H1 (cell line): ENCODE results near the gene ABHD15. TPM values are rescaled to one million over a fixed set of nuclear protein-coding genes. Genes with fewer than 3 reads are reported as not detected.

Source experiments
- CTCF ChIA-PET: fragments of 300-600 bp; sonication (Branson Sonifier 250); formaldehyde crosslinking; loops from one replicate; lab custom pipeline; 2021; ENCODE audit not compliant: partially characterized antibody; lab: Charles Lee
- POLR2A ChIA-PET: fragments of 300-600 bp; sonication (Branson Sonifier 250); formaldehyde crosslinking; loops from one replicate; lab custom pipeline; 2021; ENCODE audit warnings: inconsistent platforms; ENCODE audit not compliant: partially characterized antibody; lab: Charles Lee
- DNase-seq, 2 experiments: peaks; one replicate each; pipeline versions ENCODE4 v3.0.0 to v3.0.0-alpha.2; 2010 to 2022; ENCODE audit warnings: low spot score in 2 of 2, low read depth in 1 of 2, mixed read lengths in 1 of 2
- FAIRE-seq: peaks from 2 replicates; lab custom pipeline; 2011; peaks lifted over from hg19 to GRCh38; lab: Jason Lieb, UNC
- H2AFZ ChIP-seq: 2 replicates; pipeline ENCODE4 v1.8.1; 2012; ENCODE audit warnings: low read length, inconsistent platforms
- H2AK5ac ChIP-seq: 2 replicates; pipeline ENCODE4 v1.6.1; 2013; ENCODE audit warnings: low read depth, low read length
- H2BK120ac ChIP-seq: replicated peaks from 2 replicates; pipeline ENCODE3; 2013; ENCODE audit warnings: low read depth, low read length, inconsistent platforms
- H2BK12ac ChIP-seq: 2 replicates; pipeline ENCODE4 v1.6.1; 2013; ENCODE audit warnings: low read depth, low read length
- H2BK15ac ChIP-seq: 2 replicates; pipeline ENCODE4 v1.6.1; 2013; ENCODE audit warnings: low read length
- H2BK20ac ChIP-seq: 2 replicates; pipeline ENCODE4 v1.6.1; 2013; ENCODE audit warnings: low read length
- H2BK5ac ChIP-seq: 2 replicates; pipeline ENCODE4 v1.6.1; 2013; ENCODE audit warnings: low read depth, low read length
- H3K14ac ChIP-seq: 2 replicates; pipeline ENCODE4 v1.6.1; 2013; ENCODE audit warnings: inconsistent platforms; ENCODE audit not compliant: insufficient read length
- H3K18ac ChIP-seq: 2 replicates; pipeline ENCODE4 v1.6.1; 2013; ENCODE audit warnings: low read length; ENCODE audit errors: extremely low read depth
- H3K23ac ChIP-seq: 2 replicates; pipeline ENCODE4 v1.6.1; 2013; ENCODE audit warnings: inconsistent platforms; ENCODE audit not compliant: insufficient read length
- H3K23me2 ChIP-seq: 2 replicates; pipeline ENCODE4 v1.6.1; 2013; ENCODE audit warnings: low read depth, low read length
- H3K27ac ChIP-seq: 2 replicates; pipeline ENCODE4 v1.6.1; 2011; ENCODE audit warnings: low read depth, low read length, inconsistent platforms
- H3K27me3 ChIP-seq, 4 experiments: replicated peaks in 1 of 4; 1 replicate in 1 of 4; 2 replicates in 3 of 4; pipeline versions ENCODE4 v1.6.1 to v1.8.1; 2011 to 2013; ENCODE audit warnings: low read length in 3 of 4, mild to moderate bottlenecking in 3 of 4, inconsistent platforms in 2 of 4, mixed read lengths in 2 of 4, moderate library complexity in 1 of 4; ENCODE audit not compliant: control insufficient read depth in 3 of 4, insufficient read depth in 3 of 4; ENCODE audit errors: extremely low read depth in 1 of 4
- H3K36me3 ChIP-seq, 4 experiments: 2 replicates each; pipeline versions ENCODE4 v1.6.1 to v1.8.1; 2011 to 2013; ENCODE audit warnings: mild to moderate bottlenecking in 4 of 4, low read length in 3 of 4, moderate library complexity in 2 of 4, control low read depth in 1 of 4, inconsistent platforms in 1 of 4; ENCODE audit not compliant: insufficient read depth in 4 of 4, control insufficient read depth in 2 of 4
- H3K4ac ChIP-seq: replicated peaks from 2 replicates; pipeline ENCODE3; 2013; ENCODE audit warnings: low read length, low read depth, mixed read lengths, inconsistent platforms; ENCODE audit not compliant: insufficient read length
- H3K4me1 ChIP-seq, 4 experiments: replicated peaks in 1 of 4; 1 replicate in 1 of 4; 2 replicates in 3 of 4; pipeline versions ENCODE4 v1.6.1 to v1.8.1; 2011 to 2013; ENCODE audit warnings: low read length in 3 of 4, inconsistent platforms in 2 of 4, mixed read lengths in 1 of 4; ENCODE audit not compliant: insufficient read depth in 4 of 4, control insufficient read depth in 3 of 4
- H3K4me2 ChIP-seq, 2 experiments: 2 replicates each; pipeline versions ENCODE4 v1.6.1 to v1.8.1; 2011 to 2013; ENCODE audit warnings: low read depth in 2 of 2, low read length in 2 of 2, control low read depth in 1 of 2, inconsistent platforms in 1 of 2, mild to moderate bottlenecking in 1 of 2; ENCODE audit not compliant: insufficient read depth in 1 of 2
- H3K4me3 ChIP-seq, 4 experiments: fragments of 200-600, 300-600 bp in 1 of 4; sonication (generic), shearing (Covaris generic), sonication (Bioruptor Twin) in 1 of 4; 2 replicates each; pipeline versions ENCODE4 v1.5.1 to v1.8.1; 2011 to 2016; ENCODE audit warnings: low read length in 4 of 4, low read depth in 3 of 4, control low read depth in 2 of 4, inconsistent platforms in 2 of 4, mild to moderate bottlenecking in 2 of 4, mixed read lengths in 1 of 4, moderate library complexity in 1 of 4; ENCODE audit not compliant: insufficient read depth in 2 of 4; ENCODE audit errors: extremely low read depth in 1 of 4
- H3K56ac ChIP-seq: replicated peaks from 2 replicates; pipeline ENCODE3; 2013; ENCODE audit warnings: low read depth, mild to moderate bottlenecking, mixed read lengths, low read length, inconsistent platforms; ENCODE audit not compliant: insufficient read length
- H3K79me1 ChIP-seq: 2 replicates; pipeline ENCODE4 v1.6.1; 2013; ENCODE audit warnings: low read depth, low read length, control low read depth
- H3K79me2 ChIP-seq, 2 experiments: 2 replicates each; pipeline versions ENCODE4 v1.6.1 to v1.8.1; 2012 to 2013; ENCODE audit warnings: low read length in 2 of 2, mild to moderate bottlenecking in 2 of 2, inconsistent platforms in 1 of 2; ENCODE audit not compliant: insufficient read depth in 2 of 2, control insufficient read depth in 1 of 2
- H3K9ac ChIP-seq, 4 experiments: replicated peaks in 1 of 4; 1 replicate in 1 of 4; 2 replicates in 3 of 4; pipeline versions ENCODE4 v1.6.1 to v1.8.1; 2011 to 2013; ENCODE audit warnings: low read depth in 3 of 4, low read length in 3 of 4, control low read depth in 2 of 4, mild to moderate bottlenecking in 2 of 4, moderate library complexity in 2 of 4, inconsistent platforms in 1 of 4; ENCODE audit errors: extremely low read depth in 1 of 4
- H3K9me3 ChIP-seq, 2 experiments: 2 replicates each; pipeline versions ENCODE4 v1.6.1 to v1.8.1; 2012 to 2013; ENCODE audit warnings: mild to moderate bottlenecking in 2 of 2, moderate library complexity in 2 of 2, control low read depth in 1 of 2, inconsistent platforms in 1 of 2, low read depth in 1 of 2, low read length in 1 of 2, mixed read lengths in 1 of 2; ENCODE audit not compliant: insufficient read depth in 2 of 2
- H4K20me1 ChIP-seq, 2 experiments: replicated peaks in 1 of 2; 2 replicates each; pipeline versions ENCODE3 to v1.8.1; 2011 to 2013; ENCODE audit warnings: inconsistent platforms in 2 of 2, low read length in 2 of 2, mild to moderate bottlenecking in 1 of 2; ENCODE audit not compliant: insufficient read depth in 2 of 2, control insufficient read depth in 1 of 2
- H4K5ac ChIP-seq: 2 replicates; pipeline ENCODE4 v1.6.1; 2013; ENCODE audit warnings: low read length, low read depth, mixed read lengths, inconsistent platforms; ENCODE audit not compliant: insufficient read length
- H4K8ac ChIP-seq: 2 replicates; pipeline ENCODE4 v1.8.0; 2013; ENCODE audit warnings: mild to moderate bottlenecking, moderate library complexity, low read length, inconsistent platforms; ENCODE audit not compliant: insufficient read depth; ENCODE audit errors: extremely low read depth
- H4K91ac ChIP-seq: replicated peaks from 2 replicates; pipeline ENCODE3; 2013; ENCODE audit warnings: low read length, mixed read lengths, inconsistent platforms; ENCODE audit not compliant: insufficient read length
- ATF2 ChIP-seq: IDR thresholded peaks from 2 replicates; pipeline ENCODE4 v1.6.1; 2012; ENCODE audit warnings: low read length, inconsistent platforms
- BCL11A ChIP-seq, 2 experiments: IDR thresholded peaks; one replicate each; pipeline ENCODE4 v1.6.1; 2011; ENCODE audit warnings: low read depth in 2 of 2, low read length in 2 of 2, mild to moderate bottlenecking in 2 of 2
- GTF2F1 ChIP-seq: IDR thresholded peaks from 2 replicates; pipeline ENCODE4 v1.6.1; 2012; ENCODE audit warnings: low read depth, low read length, improper control_type of control experiment, borderline replicate concordance
- HDAC6 ChIP-seq: IDR thresholded peaks from one replicate; pipeline ENCODE4 v1.7.1; 2012; ENCODE audit warnings: low read depth, mild to moderate bottlenecking, inconsistent platforms, low read length, moderate library complexity
- KDM4A ChIP-seq: IDR thresholded peaks from one replicate; pipeline ENCODE4 v1.7.1; 2012; ENCODE audit warnings: low read depth, mild to moderate bottlenecking, moderate library complexity, low read length, inconsistent platforms; ENCODE audit not compliant: severe bottlenecking
- KDM5A ChIP-seq: fragments of 200-600 bp; IDR thresholded peaks from 2 replicates; pipeline ENCODE4 v1.7.1; 2012; ENCODE audit warnings: mild to moderate bottlenecking, low read length, inconsistent platforms, mixed read lengths
- SUZ12 ChIP-seq: fragments of 200-600 bp; sonication (generic); IDR thresholded peaks from 2 replicates; pipeline ENCODE4 v1.6.1; 2012; ENCODE audit warnings: mild to moderate bottlenecking, inconsistent platforms, low read length, moderate library complexity, mixed read lengths
- TAF7 ChIP-seq: optimal IDR thresholded peaks from 2 replicates; pipeline ENCODE3; 2011; ENCODE audit warnings: low read depth, mild to moderate bottlenecking, inconsistent platforms, low read length, moderate library complexity, borderline replicate concordance
- TEAD4 ChIP-seq: IDR thresholded peaks from 2 replicates; pipeline ENCODE4 v1.6.1; 2012; ENCODE audit warnings: low read depth, low read length, inconsistent platforms, mixed read lengths
- WGBS, 2 experiments: shearing (Covaris generic) in 1 of 2; methylation state at CpG; one replicate each; pipeline versions ENCODE4 v1.1.6 to v1.1.7; 2013 to 2015; ENCODE audit warnings: low lambda C conversion rate in 2 of 2, mixed read lengths in 2 of 2, inconsistent platforms in 1 of 2, low coverage in 1 of 2, missing lambda C conversion rate in 1 of 2; ENCODE audit not compliant: insufficient replicate concordance in 2 of 2, insufficient coverage in 1 of 2, insufficient read length in 1 of 2; ENCODE audit errors: extremely low coverage in 1 of 2, missing lambda C conversion rate in 1 of 2; 5-methylcytosine and 5-hydroxymethylcytosine counted together
- polyA plus RNA-seq, 7 experiments: library from polyadenylated mRNA; depleted of rRNA in 3 of 7; stranded (reverse) in 5 of 7; unstranded in 2 of 7; fragments of >200 nt in 5 of 7; fragments of 200-250 nt in 2 of 7; gene quantifications; 1 replicate in 5 of 7; 2 replicates in 1 of 7; 4 replicates in 1 of 7; pipeline versions ENCODE4 v1.2.1 to v1.2.3, GENCODE V29; 2011 to 2013; ENCODE audit warnings: missing spikeins in 2 of 7, mixed read lengths in 2 of 7
- total RNA-seq: library from RNA; stranded (reverse); fragmentation: NEBNext Ultra II Directional; extraction: Animal tissue kit (Norgen Biotek cat#: 25700); gene quantifications from 2 replicates; pipeline ENCODE4 v1.2.1, GENCODE V29; 2021

ABHD15 gene
- total and polyA plus RNA-seq, 2 of the 8 experiments (the other 6 are each of a cell fraction or from before 2014, with no cell fraction given), result 0.88 to 1.7 TPM

GRCh38 chr17:29594519-29595090 lies 27.8 kb upstream of the ABHD15 start:
- Histone ChIP-seq H3K23ac (no peak overlapping the region), H4K8ac (no peak overlapping the region; the same call in 1 of the 2 replicates), H3K14ac (no peak overlapping the region), H2BK15ac (0 out of 2 replicates have a peak overlapping the region, but pooled peaks have one; percentile 29), H3K9ac (no peak overlapping the region), H3K4me3 (peak overlapping the region in 3 of 4 experiments; percentile 65 to 83 (median 70); a peak in 6 of 8 replicates), H3K27ac (no peak overlapping the region), H2BK20ac (no peak overlapping the region), H3K27me3 (peaks cover 0 to 6% (median 5%) of the 10 kb centered on the region in 4 experiments; a peak in 2 of 7 replicates), H4K91ac (no peak overlapping the region), H4K20me1 (peaks cover 0 to 16% of the 10 kb centered on the region in 2 experiments), H3K18ac (no peak overlapping the region; the same call in 1 of the 2 replicates), H3K4ac (peak overlapping the region; percentile 75), H3K36me3 (no peaks in the 10 kb centered on the region), H3K56ac (no peak overlapping the region), H3K4me1 (peaks cover 10 to 60% (median 39%) of the 10 kb centered on the region in 4 experiments), H2BK120ac (no peak overlapping the region), H3K23me2 (peaks cover 32% of the 10 kb centered on the region), H3K79me2 (peaks cover 0 to 34% of the 10 kb centered on the region in 2 experiments; a peak in 2 of 4 replicates)
- POLR2A ChIA-PET, result interaction anchor here (0.9 to 3.2 kb wide), 4 partner anchors 13 to 23 kb away, joined by 4 to 12 read pairs (median 4); no protein-coding TSS in a partner anchor
- CTCF ChIA-PET, result interaction anchor here (0.8 to 5.0 kb wide), 9 partner anchors 9 to 642 kb away, joined by 3 to 167 read pairs (median 5); partner anchors contain the start of gene TP53I13
- WGBS, 2 experiments, result 77% methylated on average over 11 of the region's 11 CpGs; no CpG with 5 or more reads in 1 of the 2 experiments
- DNase-seq, result no peak
- TF ChIP-seq ATF2 (no peak), BCL11A (IDR thresholded peaks at IDR 0.05; ENCODE audit: low read depth in 2 of 2, low read length in 2 of 2) (no peak), SUZ12 (no peak), TEAD4 (no peak), TAF7 (no peak), GTF2F1 (no peak), KDM5A (no peak), HDAC6 (no peak), KDM4A (no peak)
- TF ChIP-seq, all 59 proteins: peak for 0
- Histone ChIP-seq H2AFZ (no peak overlapping the region), H2BK12ac (no peak overlapping the region; the same call in 1 of the 2 replicates), H4K5ac (no peak overlapping the region), H3K79me1 (peaks cover 9% of the 10 kb centered on the region), H2BK5ac (no peak overlapping the region; the same call in 1 of the 2 replicates), H3K4me2 (peak overlapping the region; percentile 86 to 93), H3K9me3 (no peaks in the 10 kb centered on the region), H2AK5ac (no peak overlapping the region; the same call in 1 of the 2 replicates)
- no peak for FAIRE-seq
